Activated CD4-positive, alpha-beta memory T cell treated with anti-CD3 and anti-CD28 coated beads, Interleukin-2, amount 10 ng/mL, durations not matched to agents 7 days and 5 days (primary cell): ENCODE measurements around the gene SPOCK1. TPM values are rescaled to one million over a fixed set of nuclear protein-coding genes. Genes with fewer than 3 reads are reported as not detected.
A peak's percentile ranks its signal among the peaks of the same experiment; 100 is the strongest.

Experiments used
- CTCF ChIA-PET: fragments of 350-600 bp; sonication (Branson Sonifier 250); formaldehyde crosslinking; loops from one replicate; lab custom pipeline; 2021; ENCODE audit warnings: antibody characterized with exemption, inconsistent platforms; lab: Charles Lee
- POLR2A ChIA-PET: fragments of 350-600 bp; sonication (Branson Sonifier 250); formaldehyde crosslinking; loops from one replicate; lab custom pipeline; 2021; ENCODE audit warnings: antibody characterized with exemption; lab: Charles Lee
- DNase-seq: peaks from one replicate; pipeline ENCODE4 v3.0.0-alpha.2; 2020
- H3K27ac Mint-ChIP-seq: one replicate; pipeline ENCODE4 v1.8.0; 2021; ENCODE audit warnings: mild to moderate bottlenecking, mixed read lengths
- H3K27me3 Mint-ChIP-seq: one replicate; pipeline ENCODE4 v1.8.0; 2021; ENCODE audit warnings: mixed read lengths
- H3K36me3 Mint-ChIP-seq: one replicate; pipeline ENCODE4 v1.8.0; 2021; ENCODE audit warnings: low read depth, mixed read lengths
- H3K4me1 Mint-ChIP-seq: one replicate; pipeline ENCODE4 v1.8.0; 2021; ENCODE audit warnings: mixed read lengths
- H3K4me3 Mint-ChIP-seq: one replicate; pipeline ENCODE4 v1.8.0; 2021; ENCODE audit warnings: mild to moderate bottlenecking, mixed read lengths
- H3K9me3 Mint-ChIP-seq: one replicate; pipeline ENCODE4 v1.8.0; 2021; ENCODE audit warnings: mixed read lengths
- total RNA-seq, 2 experiments: library from RNA; stranded (reverse); gene quantifications; one replicate each; pipeline ENCODE4 v1.2.3, GENCODE V29; 2021

Gene SPOCK1
- total RNA-seq, 2 experiments from 2014 or later, result 0.73 to 0.86 TPM

DNA sequence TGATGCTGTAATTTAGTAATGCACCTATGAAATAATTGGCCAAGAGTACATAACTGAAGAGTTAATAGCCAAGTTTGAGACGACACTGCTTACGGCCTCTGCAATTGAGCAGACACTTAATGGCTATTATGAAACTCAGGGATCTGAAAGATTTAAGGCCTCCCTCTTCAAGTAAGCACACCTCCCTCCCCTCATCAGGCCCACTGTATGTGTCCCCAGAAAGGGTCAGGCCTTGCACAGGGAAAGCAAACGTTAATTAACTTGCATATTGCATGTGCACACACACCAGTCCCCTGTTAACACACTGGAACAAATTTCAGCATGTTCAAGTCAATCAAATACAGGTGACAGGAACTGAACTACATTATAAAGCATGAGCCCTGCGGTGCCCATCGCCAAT, 163.6 kb downstream of the SPOCK1 start:
- H3K27me3 Mint-ChIP-seq, result no peaks in the 10 kb centered on the region
- CTCF ChIA-PET, result interaction anchor here (1.3 to 2.5 kb wide), 2 partner anchors 9 to 15 kb away, joined by 3 to 9 read pairs; no protein-coding TSS in a partner anchor
- no peaks in the 10 kb centered on the region for H3K4me1 Mint-ChIP-seq
- no peaks in the 10 kb centered on the region for H3K9me3 Mint-ChIP-seq
- H3K4me3 Mint-ChIP-seq, result no peak overlapping the region
- POLR2A ChIA-PET, result no interaction called here
- no peak overlapping the region for H3K27ac Mint-ChIP-seq
- no peaks in the 10 kb centered on the region for H3K36me3 Mint-ChIP-seq
- no peak for DNase-seq

DNA sequence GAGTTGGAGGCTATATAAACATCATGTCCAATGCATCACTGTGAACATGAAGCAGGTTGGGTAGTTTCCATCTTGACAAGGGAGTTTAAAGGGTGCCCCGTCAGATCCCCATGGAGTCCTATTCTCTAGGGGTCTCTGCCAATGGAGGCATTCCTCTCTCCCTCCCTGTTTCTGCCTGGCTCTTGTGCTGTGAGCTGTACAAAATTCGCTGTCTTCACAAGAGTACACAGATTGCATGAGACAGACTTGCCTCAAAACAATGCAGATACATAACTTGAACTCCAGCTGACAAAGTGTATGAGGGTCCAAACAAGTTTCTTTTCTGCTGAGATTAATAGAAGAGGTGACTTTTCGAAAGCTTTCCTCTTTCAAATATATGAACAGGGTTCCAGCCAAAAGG, 165.2 kb downstream of the SPOCK1 start:
- ChIA-PET POLR2A (no interaction called here), CTCF (interaction anchor here (0.8 kb wide), 1 partner anchor 14 kb away, joined by 5 read pairs; no protein-coding TSS in a partner anchor)
- no peak for DNase-seq
- no peaks in the 10 kb centered on the region for H3K4me1 Mint-ChIP-seq
- no peaks in the 10 kb centered on the region for H3K27me3 Mint-ChIP-seq
- no peak overlapping the region for H3K27ac Mint-ChIP-seq
- no peak overlapping the region for H3K4me3 Mint-ChIP-seq
- H3K36me3 Mint-ChIP-seq, result no peaks in the 10 kb centered on the region
- no peaks in the 10 kb centered on the region for H3K9me3 Mint-ChIP-seq

GRCh38 chr5:137333475-137333874, 165.7 kb downstream of the SPOCK1 start:
- Mint-ChIP-seq H3K36me3 (no peaks in the 10 kb centered on the region), H3K27me3 (no peaks in the 10 kb centered on the region), H3K9me3 (no peaks in the 10 kb centered on the region), H3K4me3 (no peak overlapping the region), H3K27ac (no peak overlapping the region), H3K4me1 (no peaks in the 10 kb centered on the region)
- DNase-seq, result no peak
- ChIA-PET CTCF (no interaction called here), POLR2A (no interaction called here)

DNA sequence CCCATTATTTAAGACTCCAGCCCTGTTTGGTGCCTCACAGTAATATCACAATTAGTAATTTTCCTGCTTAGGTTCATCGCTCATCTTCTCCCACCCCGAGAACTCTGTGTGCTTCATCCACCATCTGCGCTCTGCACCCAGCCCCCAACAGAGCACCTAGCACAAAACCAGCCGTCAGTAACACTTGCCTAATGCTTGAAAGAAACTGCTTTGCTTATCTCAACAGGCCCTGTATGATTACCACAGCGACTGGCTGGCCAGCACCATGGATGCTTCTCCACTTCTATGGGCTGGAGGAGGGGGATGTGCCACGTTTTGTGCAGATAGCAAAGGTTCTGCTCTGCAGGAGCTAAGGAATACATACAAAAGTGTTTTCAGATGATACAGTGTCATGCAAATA, 166.8 kb downstream of the SPOCK1 start:
- ChIA-PET POLR2A (no interaction called here), CTCF (no interaction called here)
- H3K4me3 Mint-ChIP-seq, result no peak overlapping the region

GRCh38 chr5:137329586-137330296, 169.4 kb downstream of the SPOCK1 start:
- no peak for DNase-seq
- no peaks in the 10 kb centered on the region for H3K4me1 Mint-ChIP-seq
- H3K36me3 Mint-ChIP-seq, result no peaks in the 10 kb centered on the region
- POLR2A ChIA-PET, result no interaction called here
- CTCF ChIA-PET, result interaction anchor here (2.0 kb wide), 1 partner anchor 9 kb away, joined by 12 read pairs; no protein-coding TSS in a partner anchor
- H3K27ac Mint-ChIP-seq, result no peak overlapping the region
- no peaks in the 10 kb centered on the region for H3K9me3 Mint-ChIP-seq
- H3K27me3 Mint-ChIP-seq, result no peaks in the 10 kb centered on the region
- H3K4me3 Mint-ChIP-seq, result no peak overlapping the region

More for the DNA sequence above, 166.8 kb downstream of the SPOCK1 start:
- DNase-seq, result no peak
- H3K4me1 Mint-ChIP-seq, result no peaks in the 10 kb centered on the region
- no peaks in the 10 kb centered on the region for H3K9me3 Mint-ChIP-seq
- H3K27me3 Mint-ChIP-seq, result no peaks in the 10 kb centered on the region
- H3K36me3 Mint-ChIP-seq, result no peaks in the 10 kb centered on the region
- H3K27ac Mint-ChIP-seq, result no peak overlapping the region

DNA sequence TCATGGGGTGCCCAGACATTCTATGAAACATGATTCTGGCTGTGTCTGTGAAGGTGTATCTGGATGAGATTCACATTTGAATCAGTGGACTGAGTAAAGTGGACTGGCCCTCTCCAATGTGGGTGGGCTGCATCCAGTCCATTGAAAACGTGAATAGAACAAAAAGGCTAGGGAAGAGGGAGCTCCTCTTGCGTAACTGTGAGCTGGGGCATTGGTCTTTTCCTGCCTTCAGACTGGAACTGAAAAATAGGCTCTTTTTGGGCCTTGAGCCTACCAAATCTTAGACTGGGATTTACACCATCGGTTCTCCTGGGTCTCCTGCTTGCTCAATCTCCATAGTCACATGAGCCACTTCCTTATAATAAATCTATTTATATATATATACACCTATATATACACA, 170.1 kb downstream of the SPOCK1 start:
- Mint-ChIP-seq H3K36me3 (no peaks in the 10 kb centered on the region), H3K4me3 (no peak overlapping the region), H3K27ac (no peak overlapping the region), H3K4me1 (no peaks in the 10 kb centered on the region), H3K9me3 (no peaks in the 10 kb centered on the region), H3K27me3 (no peaks in the 10 kb centered on the region)
- ChIA-PET POLR2A (no interaction called here), CTCF (interaction anchor here (2.0 kb wide), 1 partner anchor 8 kb away, joined by 12 read pairs; no protein-coding TSS in a partner anchor)
- DNase-seq, result no peak

- Mint-ChIP-seq H3K4me3 (no peak overlapping the region), H3K36me3 (no peaks in the 10 kb centered on the region), H3K27me3 (no peaks in the 10 kb centered on the region), H3K4me1 (no peaks in the 10 kb centered on the region), H3K9me3 (no peaks in the 10 kb centered on the region), H3K27ac (no peak overlapping the region)
- ChIA-PET POLR2A (no interaction called here), CTCF (no interaction called here)
- DNase-seq, result no peak
Measured at GRCh38 chr5:137328463-137328862, 170.7 kb downstream of the SPOCK1 start.

DNA sequence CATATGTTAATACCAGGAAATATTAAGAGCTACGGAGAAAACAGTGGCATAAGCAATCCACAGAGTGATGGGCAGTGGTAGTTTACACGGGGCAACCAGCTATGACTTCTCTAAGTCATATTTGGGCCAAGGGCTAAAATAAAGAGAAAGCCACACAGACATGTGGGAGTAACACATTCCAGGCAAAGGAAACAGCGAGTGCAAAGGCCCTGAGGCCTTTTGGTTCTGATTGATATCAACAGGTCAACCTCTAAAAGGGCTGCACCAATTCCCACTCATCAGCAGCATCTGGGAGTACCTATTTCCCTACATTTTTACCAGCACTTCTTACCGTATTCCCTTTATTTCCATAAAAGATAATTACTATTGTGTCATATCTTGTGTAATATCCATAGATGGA, 173.4 kb downstream of the SPOCK1 start:
- peaks cover 4% of the 10 kb centered on the region for H3K27me3 Mint-ChIP-seq
- H3K27ac Mint-ChIP-seq, result no peak overlapping the region
- DNase-seq, result no peak
- no peaks in the 10 kb centered on the region for H3K4me1 Mint-ChIP-seq
- H3K9me3 Mint-ChIP-seq, result no peaks in the 10 kb centered on the region
- POLR2A ChIA-PET, result no interaction called here
- CTCF ChIA-PET, result no interaction called here
- no peak overlapping the region for H3K4me3 Mint-ChIP-seq
- no peaks in the 10 kb centered on the region for H3K36me3 Mint-ChIP-seq

DNA sequence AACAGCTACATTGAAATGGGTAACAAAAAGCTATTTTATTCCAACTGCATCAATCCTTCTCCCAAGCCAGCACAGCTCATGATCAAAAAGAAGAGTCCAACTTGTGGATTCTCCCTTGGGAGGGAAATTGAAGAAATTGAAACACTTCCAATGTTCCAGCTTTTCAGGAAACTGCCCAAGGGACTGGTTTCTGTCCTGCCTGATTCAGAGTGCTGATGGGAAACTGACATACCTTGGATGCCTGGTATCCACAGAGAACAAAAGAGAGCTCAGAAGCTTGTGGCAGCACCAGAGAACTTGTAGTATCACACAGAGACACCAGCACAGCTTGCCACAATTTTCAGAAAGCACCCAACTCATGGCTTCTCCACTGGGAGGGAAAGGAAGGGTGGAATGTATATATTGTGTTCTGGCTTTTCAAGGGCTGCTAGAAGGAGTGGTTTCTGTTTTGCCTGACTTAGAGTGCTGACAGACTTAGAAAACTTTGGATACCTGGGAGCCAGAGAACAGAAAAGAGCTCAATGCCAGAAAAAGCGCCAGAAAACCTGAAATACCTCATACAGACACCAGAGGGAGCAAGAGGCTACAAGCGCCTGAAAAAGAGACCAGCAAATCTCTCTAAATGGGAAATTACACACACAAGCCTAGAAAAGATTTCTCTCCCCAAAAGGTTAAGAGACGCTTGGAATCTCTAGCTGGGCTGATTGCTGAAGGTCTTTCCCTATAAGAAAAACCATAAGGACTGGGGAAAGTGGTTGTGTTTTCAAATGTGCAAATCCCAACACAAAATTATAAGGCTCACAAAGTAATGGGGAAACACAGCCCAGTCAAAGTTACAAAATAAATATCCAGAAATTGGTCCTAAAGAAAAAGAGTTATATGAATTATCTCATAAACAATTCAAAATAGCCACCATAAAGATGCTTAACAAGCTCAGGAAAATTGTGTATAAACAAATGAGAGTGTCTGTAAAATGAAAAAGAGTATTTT, 178.8 kb downstream of the SPOCK1 start:
- CTCF ChIA-PET, result interaction anchor here (0.7 to 4.1 kb wide), 19 partner anchors 10 to 832 kb away, joined by 3 to 46 read pairs (median 4); partner anchors contain the start of gene SPOCK1
- Mint-ChIP-seq H3K27me3 (peaks cover 11% of the 10 kb centered on the region), H3K36me3 (no peaks in the 10 kb centered on the region), H3K9me3 (no peaks in the 10 kb centered on the region), H3K27ac (no peak overlapping the region), H3K4me3 (no peak overlapping the region), H3K4me1 (no peaks in the 10 kb centered on the region)
- peak; percentile 22 for DNase-seq
- POLR2A ChIA-PET, result no interaction called here

- H3K36me3 Mint-ChIP-seq, result no peaks in the 10 kb centered on the region
- no peak for DNase-seq
- peaks cover 11% of the 10 kb centered on the region for H3K27me3 Mint-ChIP-seq
- no peak overlapping the region for H3K4me3 Mint-ChIP-seq
- H3K4me1 Mint-ChIP-seq, result no peaks in the 10 kb centered on the region
- POLR2A ChIA-PET, result no interaction called here
- CTCF ChIA-PET, result interaction anchor here (1.5 to 4.1 kb wide), 2 partner anchors 8 to 178 kb away, joined by 3 to 46 read pairs; partner anchors contain the start of gene SPOCK1
- H3K9me3 Mint-ChIP-seq, result no peaks in the 10 kb centered on the region
- no peak overlapping the region for H3K27ac Mint-ChIP-seq
Measured at GRCh38 chr5:137318027-137318426, 181.1 kb downstream of the SPOCK1 start.

GRCh38 chr5:137316346-137316736, 182.8 kb downstream of the SPOCK1 start:
- peaks cover 10% of the 10 kb centered on the region for H3K27me3 Mint-ChIP-seq
- H3K4me1 Mint-ChIP-seq, result no peaks in the 10 kb centered on the region
- POLR2A ChIA-PET, result no interaction called here
- CTCF ChIA-PET, result no interaction called here
- DNase-seq, result no peak
- H3K4me3 Mint-ChIP-seq, result no peak overlapping the region
- no peaks in the 10 kb centered on the region for H3K9me3 Mint-ChIP-seq
- no peak overlapping the region for H3K27ac Mint-ChIP-seq
- no peaks in the 10 kb centered on the region for H3K36me3 Mint-ChIP-seq

GRCh38 chr5:137315534-137316345, 183.4 kb downstream of the SPOCK1 start:
- Mint-ChIP-seq H3K36me3 (no peaks in the 10 kb centered on the region), H3K4me1 (no peaks in the 10 kb centered on the region), H3K27me3 (peaks cover 7% of the 10 kb centered on the region), H3K9me3 (no peaks in the 10 kb centered on the region), H3K4me3 (no peak overlapping the region), H3K27ac (no peak overlapping the region)
- DNase-seq, result no peak
- POLR2A ChIA-PET, result no interaction called here
- CTCF ChIA-PET, result no interaction called here
